T-cell (primary cell): Measurements from ENCODE around the gene ABCC3. TPM values are rescaled to one million over a fixed set of nuclear protein-coding genes. Genes with fewer than 3 reads are reported as not detected.

ENCODE experiments used
- ATAC-seq, 4 experiments: fragments of 200-7000 bp in 3 of 4; fragments of 150-1000 bp in 1 of 4; cut with Tn5 transposase; replicated peaks in 1 of 4; 1 replicate in 3 of 4; 2 replicates in 1 of 4; pipeline ENCODE4 v1.10.0; 2021; ENCODE audit warnings: moderate library complexity in 3 of 4, mild to moderate bottlenecking in 2 of 4, moderate number of reproducible peaks in 1 of 4
- CTCF ChIA-PET, 2 donors: fragments of 300-600 bp; sonication (Branson Sonifier 250); formaldehyde crosslinking; loops; one replicate each; lab custom pipeline; 2022; ENCODE audit warnings: antibody characterized with exemption in 2 of 2; lab: Charles Lee
- POLR2A ChIA-PET, 2 donors: fragments of 300-600 bp; sonication (Branson Sonifier 250); formaldehyde crosslinking; loops; one replicate each; lab custom pipeline; 2022; ENCODE audit warnings: antibody characterized with exemption in 2 of 2; lab: Charles Lee
- DNase-seq, 35 experiments: peaks; one replicate each; pipeline versions ENCODE4 v3.0.0 to v3.0.0-alpha.2; 2013 to 2023
- H3K27ac ChIP-seq: one replicate; pipeline ENCODE4 v1.5.1; 2013; ENCODE audit warnings: low read length
- H3K27me3 ChIP-seq, 2 experiments: replicated peaks in 1 of 2; 1 replicate in 1 of 2; 2 replicates in 1 of 2; pipeline versions ENCODE4 v1.6.1 to v1.7.0; 2013; ENCODE audit warnings: low read length in 1 of 2, mixed read lengths in 1 of 2; ENCODE audit not compliant: control insufficient read depth in 2 of 2, insufficient read depth in 2 of 2; ENCODE audit errors: extremely low read depth in 1 of 2
- H3K36me3 ChIP-seq, 2 donors: 1 replicate in 1 of 2; 2 replicates in 1 of 2; pipeline versions ENCODE4 v1.6.1 to v1.7.0; 2013; ENCODE audit warnings: low read length in 1 of 2; ENCODE audit not compliant: control insufficient read depth in 2 of 2, insufficient read depth in 1 of 2; ENCODE audit errors: extremely low read depth in 1 of 2
- H3K4me1 ChIP-seq, 2 experiments: 1 replicate in 1 of 2; 2 replicates in 1 of 2; pipeline versions ENCODE4 v1.6.1 to v1.7.0; 2013; ENCODE audit warnings: low read length in 2 of 2, mixed read lengths in 1 of 2; ENCODE audit not compliant: insufficient read depth in 2 of 2, control insufficient read depth in 1 of 2; ENCODE audit errors: extremely low read depth in 1 of 2
- H3K4me3 ChIP-seq, 2 donors: 1 replicate in 1 of 2; 2 replicates in 1 of 2; pipeline versions ENCODE4 v1.5.1 to v1.7.0; 2013; ENCODE audit warnings: mild to moderate bottlenecking in 2 of 2, low read length in 1 of 2, moderate library complexity in 1 of 2; ENCODE audit not compliant: control insufficient read depth in 1 of 2; ENCODE audit errors: extremely low read depth in 1 of 2
- H3K9me3 ChIP-seq: 2 replicates; pipeline ENCODE4 v1.7.0; 2013
- H3K27ac Mint-ChIP-seq, 2 donors: one replicate each; pipeline ENCODE4 v1.8.0; 2020 to 2021; ENCODE audit warnings: mild to moderate bottlenecking in 2 of 2, mixed read lengths in 2 of 2
- H3K27me3 Mint-ChIP-seq, 2 donors: one replicate each; pipeline ENCODE4 v1.8.0; 2021 to 2022; ENCODE audit warnings: mixed read lengths in 2 of 2
- H3K36me3 Mint-ChIP-seq: one replicate; pipeline ENCODE4 v1.8.0; 2021; ENCODE audit warnings: mixed read lengths
- H3K4me1 Mint-ChIP-seq, 3 donors: one replicate each; pipeline ENCODE4 v1.8.0; 2020 to 2022; ENCODE audit warnings: mixed read lengths in 3 of 3, mild to moderate bottlenecking in 1 of 3
- H3K4me3 Mint-ChIP-seq, 3 donors: one replicate each; pipeline ENCODE4 v1.8.0; 2020 to 2022; ENCODE audit warnings: mild to moderate bottlenecking in 3 of 3, mixed read lengths in 3 of 3, moderate library complexity in 3 of 3
- H3K9me3 Mint-ChIP-seq, 3 donors: one replicate each; pipeline ENCODE4 v1.8.0; 2020 to 2022; ENCODE audit warnings: mixed read lengths in 3 of 3
- WGBS: methylation state at CpG from one replicate; pipeline ENCODE4 v1.1.5; 2013; ENCODE audit warnings: missing lambda C conversion rate; ENCODE audit not compliant: insufficient coverage; 5-methylcytosine and 5-hydroxymethylcytosine counted together
- total RNA-seq, 35 experiments: library from RNA in 6 of 35; stranded (reverse) in 6 of 35; fragments of 120-200 nt in 1 of 35; gene quantifications; one replicate each; pipeline versions ENCODE4 v1.2.1 to v1.2.4 and lab custom pipeline; 2013 to 2026

The ABCC3 gene
- total RNA-seq, 5 donors from 2014 or later (not counting 1 experiment from before 2014, with no cell fraction given): 0.75 to 2.2 (median 1.5) TPM; not detected in 1

DNA sequence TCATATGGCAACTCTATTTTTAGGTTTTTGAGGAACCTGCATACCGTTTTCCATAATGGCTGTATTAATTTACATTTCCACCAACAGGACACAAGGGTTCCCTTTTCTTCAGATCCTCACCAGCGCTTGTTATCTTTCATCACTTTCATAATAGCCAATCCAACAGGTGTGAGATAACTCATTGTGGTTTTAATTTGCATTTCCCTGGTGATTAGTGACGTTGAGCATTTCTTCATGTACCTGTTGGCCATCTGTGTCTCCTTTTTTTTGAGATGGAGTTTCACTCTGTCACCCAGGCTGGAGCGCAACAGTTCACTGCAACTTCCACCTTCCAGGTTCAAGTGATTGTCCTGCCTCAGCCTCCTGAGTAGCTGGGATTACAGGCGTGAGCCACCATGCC, 36.2 kb upstream of the ABCC3 start:
- H3K27ac ChIP-seq: no peak overlapping the region
- CTCF ChIA-PET: no interaction called here
- no peaks in the 10 kb centered on the region for H3K9me3 ChIP-seq
- Mint-ChIP-seq H3K4me3 (no peak overlapping the region), H3K27me3 (peaks cover 4 to 15% of the 10 kb centered on the region in 2 donors), H3K9me3 (no peaks in the 10 kb centered on the region), H3K36me3 (no peaks in the 10 kb centered on the region), H3K4me1 (no peaks in the 10 kb centered on the region), H3K27ac (no peak overlapping the region)
- no peaks in the 10 kb centered on the region for H3K4me1 ChIP-seq
- H3K4me3 ChIP-seq: no peak overlapping the region
- DNase-seq (no peak), ATAC-seq (no peak)
- POLR2A ChIA-PET: no interaction called here
- WGBS: no CpG with 5 or more reads among the region's 5 CpGs
- H3K27me3 ChIP-seq: peaks cover 0 to 45% of the 10 kb centered on the region in 2 experiments
- no peaks in the 10 kb centered on the region for H3K36me3 ChIP-seq

DNA sequence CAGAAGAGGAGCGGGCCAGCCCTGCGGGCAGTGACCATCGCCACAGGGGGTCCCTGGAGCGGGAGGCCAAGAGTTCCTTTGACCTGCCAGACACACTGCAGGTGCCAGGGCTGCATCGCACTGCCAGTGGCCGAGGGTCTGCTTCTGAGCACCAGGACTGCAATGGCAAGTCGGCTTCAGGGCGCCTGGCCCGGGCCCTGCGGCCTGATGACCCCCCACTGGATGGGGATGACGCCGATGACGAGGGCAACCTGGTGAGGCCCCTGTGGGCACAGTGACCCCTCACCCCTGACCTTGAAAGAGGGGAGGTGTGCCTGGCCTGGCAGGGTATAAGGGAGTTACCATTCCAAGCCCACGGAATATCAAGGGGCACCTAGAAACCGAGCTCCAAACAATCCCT, 35.1 kb upstream of the ABCC3 start:
- Mint-ChIP-seq H3K27ac (no peak overlapping the region), H3K27me3 (peaks cover 8 to 23% of the 10 kb centered on the region in 2 donors), H3K36me3 (no peaks in the 10 kb centered on the region), H3K4me1 (no peaks in the 10 kb centered on the region), H3K4me3 (no peak overlapping the region), H3K9me3 (no peaks in the 10 kb centered on the region)
- DNase-seq (no peak), ATAC-seq (no peak)
- H3K27ac ChIP-seq: no peak overlapping the region
- ChIA-PET CTCF (no interaction called here), POLR2A (no interaction called here)
- H3K27me3 ChIP-seq: peaks cover 0 to 46% of the 10 kb centered on the region in 2 experiments
- H3K36me3 ChIP-seq: no peaks in the 10 kb centered on the region
- H3K4me3 ChIP-seq: no peak overlapping the region
- no peaks in the 10 kb centered on the region for H3K4me1 ChIP-seq
- 83% methylated on average over 7 of the region's 15 CpGs for WGBS
- H3K9me3 ChIP-seq: no peaks in the 10 kb centered on the region

- ChIA-PET POLR2A (no interaction called here), CTCF (no interaction called here)
- H3K36me3 ChIP-seq: no peaks in the 10 kb centered on the region
- 63% methylated on average over 10 of the region's 13 CpGs for whole genome bisulfite sequencing
- no peaks in the 10 kb centered on the region for H3K4me1 ChIP-seq
- H3K27me3 ChIP-seq: peaks cover 0 to 58% of the 10 kb centered on the region in 2 experiments
- Mint-ChIP-seq H3K27me3 (peaks cover 16 to 36% of the 10 kb centered on the region in 2 donors), H3K4me1 (no peaks in the 10 kb centered on the region), H3K36me3 (no peaks in the 10 kb centered on the region), H3K27ac (no peak overlapping the region), H3K9me3 (no peaks in the 10 kb centered on the region), H3K4me3 (no peak overlapping the region)
- H3K27ac ChIP-seq: no peak overlapping the region
- H3K9me3 ChIP-seq: no peaks in the 10 kb centered on the region
- no peak for ATAC-seq
- no peak for DNase-seq
- no peak overlapping the region for H3K4me3 ChIP-seq
Measured at GRCh38 chr17:50601823-50602375, 32.8 kb upstream of the ABCC3 start.

DNA sequence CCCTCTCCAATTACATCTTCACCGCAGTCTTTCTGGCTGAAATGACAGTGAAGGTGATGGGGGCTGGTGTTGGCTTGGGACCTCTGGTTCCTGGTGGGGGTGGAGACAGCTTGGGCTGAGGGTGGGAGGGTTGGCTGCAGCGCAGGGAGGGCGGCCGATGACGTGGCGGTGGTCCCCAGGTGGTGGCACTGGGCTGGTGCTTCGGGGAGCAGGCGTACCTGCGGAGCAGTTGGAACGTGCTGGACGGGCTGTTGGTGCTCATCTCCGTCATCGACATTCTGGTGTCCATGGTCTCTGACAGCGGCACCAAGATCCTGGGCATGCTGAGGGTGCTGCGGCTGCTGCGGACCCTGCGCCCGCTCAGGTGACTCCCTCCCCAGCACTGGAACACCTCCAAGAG, 31.8 kb upstream of the ABCC3 start:
- CTCF ChIA-PET: no interaction called here
- no peak for ATAC-seq
- no peak overlapping the region for H3K27ac Mint-ChIP-seq
- Histone ChIP-seq H3K9me3 (no peaks in the 10 kb centered on the region), H3K27ac (no peak overlapping the region), H3K27me3 (peaks cover 0 to 61% of the 10 kb centered on the region in 2 experiments), H3K4me3 (no peak overlapping the region), H3K36me3 (no peaks in the 10 kb centered on the region), H3K4me1 (no peaks in the 10 kb centered on the region)
- no peaks in the 10 kb centered on the region for H3K4me1 Mint-ChIP-seq
- H3K4me3 Mint-ChIP-seq: no peak overlapping the region
- 90% methylated on average over 10 of the region's 18 CpGs for WGBS
- peaks cover 16 to 39% of the 10 kb centered on the region in 2 donors for H3K27me3 Mint-ChIP-seq
- no peaks in the 10 kb centered on the region for H3K36me3 Mint-ChIP-seq
- no peak for DNase-seq
- no peaks in the 10 kb centered on the region for H3K9me3 Mint-ChIP-seq
- POLR2A ChIA-PET: no interaction called here

- H3K9me3 Mint-ChIP-seq: no peaks in the 10 kb centered on the region
Measured at GRCh38 chr17:50603340-50603739, 31.3 kb upstream of the ABCC3 start.

DNA sequence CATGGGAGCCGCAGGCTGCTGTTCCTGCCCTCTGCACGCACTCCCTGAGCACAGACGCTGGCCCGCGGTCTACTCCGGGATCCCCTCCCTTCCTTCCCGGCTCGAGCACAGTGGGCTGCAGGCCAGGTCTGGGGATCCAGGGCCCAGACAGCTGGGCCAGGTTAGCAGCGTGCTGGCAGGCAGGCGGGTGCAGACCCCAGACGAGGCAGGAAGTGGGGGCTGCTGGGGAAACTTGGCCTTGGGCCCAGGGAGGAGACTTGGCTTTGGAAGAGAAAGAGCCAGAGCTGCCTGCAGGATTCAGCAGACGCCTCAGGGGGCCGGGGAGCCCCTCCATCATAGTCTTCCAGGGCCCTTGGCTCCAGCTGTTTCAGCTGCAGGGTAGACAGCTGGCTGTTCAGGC, 30.2 kb upstream of the ABCC3 start:
- Mint-ChIP-seq H3K4me1 (no peaks in the 10 kb centered on the region), H3K27me3 (peaks cover 16 to 39% of the 10 kb centered on the region in 2 donors), H3K36me3 (no peaks in the 10 kb centered on the region), H3K9me3 (no peaks in the 10 kb centered on the region), H3K4me3 (no peak overlapping the region), H3K27ac (no peak overlapping the region)
- Histone ChIP-seq H3K27me3 (peaks cover 0 to 74% of the 10 kb centered on the region in 2 experiments), H3K27ac (no peak overlapping the region), H3K36me3 (no peaks in the 10 kb centered on the region), H3K4me1 (no peaks in the 10 kb centered on the region), H3K4me3 (no peak overlapping the region), H3K9me3 (no peaks in the 10 kb centered on the region)
- ATAC-seq: no peak
- ChIA-PET POLR2A (no interaction called here), CTCF (interaction anchor here in 1 of 2 donors (0.7 kb wide), 1 partner anchor 77 kb away, joined by 3 read pairs; no protein-coding TSS in a partner anchor)
- no peak for DNase-seq
- 17% methylated on average over 12 of the region's 13 CpGs for WGBS

More at GRCh38 chr17:50603340-50603739, 31.3 kb upstream of the ABCC3 start:
- Mint-ChIP-seq H3K4me3 (no peak overlapping the region), H3K36me3 (no peaks in the 10 kb centered on the region), H3K4me1 (no peaks in the 10 kb centered on the region), H3K27me3 (peaks cover 16 to 39% of the 10 kb centered on the region in 2 donors), H3K27ac (no peak overlapping the region)
- H3K36me3 ChIP-seq: no peaks in the 10 kb centered on the region
- ChIA-PET CTCF (no interaction called here), POLR2A (no interaction called here)
- no peak overlapping the region for H3K4me3 ChIP-seq
- no peaks in the 10 kb centered on the region for H3K9me3 ChIP-seq
- no peak overlapping the region for H3K27ac ChIP-seq
- peak in 2 of 4 experiments; percentile 39 to 45 for ATAC-seq
- peaks cover 0 to 65% of the 10 kb centered on the region in 2 experiments for H3K27me3 ChIP-seq
- no peaks in the 10 kb centered on the region for H3K4me1 ChIP-seq
- DNase-seq: no peak
- 68% methylated on average over 6 of the region's 9 CpGs for WGBS
